Stimulated activated CD8-positive, alpha-beta memory T cell treated with anti-CD3 and anti-CD28 coated beads, Interleukin-12 subunit alpha, Interleukin-12 subunit beta, amount 100 ng/mL, for 4 hours (primary cell): Measurements from ENCODE around the gene PARVG.

ENCODE experiments used
- DNase-seq: peaks from one replicate; pipeline ENCODE4 v3.0.0-alpha.2; 2020; ENCODE audit warnings: low read depth

PARVG gene

DNA sequence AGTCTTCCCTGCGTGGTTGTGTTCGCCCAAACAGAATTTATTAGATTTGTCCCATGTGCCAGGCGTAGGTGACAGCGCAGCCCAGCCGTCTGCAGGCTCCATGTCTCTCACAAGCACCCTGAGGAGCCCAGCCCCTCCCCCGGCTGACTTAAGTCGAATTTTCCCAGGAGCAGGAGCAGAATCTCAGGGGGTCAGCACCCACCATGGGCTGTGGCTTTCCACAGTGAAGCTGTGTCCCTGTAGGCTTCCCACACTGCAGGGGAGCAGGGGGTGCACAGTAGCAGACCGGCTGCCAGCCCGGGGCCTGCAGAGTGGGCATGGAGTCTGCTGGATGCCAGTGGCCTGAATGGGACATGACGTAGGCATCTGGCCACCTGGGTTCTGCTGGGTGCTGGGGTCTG lies 16.0 kb downstream of the PARVG start:
- DNase-seq, result no peak

DNA sequence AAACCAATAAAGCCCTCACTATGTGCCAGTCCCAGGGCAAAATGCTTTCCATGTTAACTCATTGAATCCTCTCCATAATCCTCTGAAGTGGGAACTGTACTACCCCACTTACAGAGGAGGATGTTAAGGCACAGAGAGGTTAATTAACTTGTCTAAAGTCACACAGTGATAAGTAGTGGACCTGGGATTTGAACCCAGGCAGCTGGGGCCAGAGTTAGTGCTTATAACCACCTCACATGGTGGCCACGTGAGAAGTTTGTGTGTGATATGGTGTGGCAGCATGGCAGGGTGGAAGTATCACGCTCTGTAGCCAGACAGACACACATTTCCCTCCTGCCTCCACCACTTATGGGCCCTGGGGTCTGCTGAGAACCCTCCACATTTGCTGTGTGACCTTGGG lies 16.5 kb downstream of the PARVG start:
- no peak for DNase-seq

DNA sequence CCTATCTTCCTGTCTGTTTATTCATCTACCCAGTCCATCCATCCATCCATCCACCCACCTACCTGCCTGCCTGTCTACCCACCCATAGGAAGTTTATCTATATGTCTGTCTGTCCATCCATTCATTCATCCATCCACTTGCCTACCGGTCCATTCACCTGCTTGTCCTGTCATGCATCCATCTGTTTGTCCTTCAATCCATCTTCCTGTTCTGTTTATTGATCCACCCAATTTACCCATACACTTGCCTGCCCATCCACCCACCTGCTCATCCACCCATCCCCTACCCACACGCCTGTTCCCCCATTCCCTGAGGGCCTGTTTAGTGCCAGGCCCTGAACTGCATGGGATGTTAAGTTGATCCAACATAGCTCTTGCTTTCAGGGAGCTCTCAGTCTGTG lies 18.4 kb downstream of the PARVG start:
- no peak for DNase-seq

GRCh38 chr22:44199866-44200265 lies 19.1 kb downstream of the PARVG start:
- DNase-seq, result no peak

- DNase-seq, result no peak
These were observed 19.7 kb downstream of the PARVG start for GRCh38 chr22:44200451-44200850.

DNA sequence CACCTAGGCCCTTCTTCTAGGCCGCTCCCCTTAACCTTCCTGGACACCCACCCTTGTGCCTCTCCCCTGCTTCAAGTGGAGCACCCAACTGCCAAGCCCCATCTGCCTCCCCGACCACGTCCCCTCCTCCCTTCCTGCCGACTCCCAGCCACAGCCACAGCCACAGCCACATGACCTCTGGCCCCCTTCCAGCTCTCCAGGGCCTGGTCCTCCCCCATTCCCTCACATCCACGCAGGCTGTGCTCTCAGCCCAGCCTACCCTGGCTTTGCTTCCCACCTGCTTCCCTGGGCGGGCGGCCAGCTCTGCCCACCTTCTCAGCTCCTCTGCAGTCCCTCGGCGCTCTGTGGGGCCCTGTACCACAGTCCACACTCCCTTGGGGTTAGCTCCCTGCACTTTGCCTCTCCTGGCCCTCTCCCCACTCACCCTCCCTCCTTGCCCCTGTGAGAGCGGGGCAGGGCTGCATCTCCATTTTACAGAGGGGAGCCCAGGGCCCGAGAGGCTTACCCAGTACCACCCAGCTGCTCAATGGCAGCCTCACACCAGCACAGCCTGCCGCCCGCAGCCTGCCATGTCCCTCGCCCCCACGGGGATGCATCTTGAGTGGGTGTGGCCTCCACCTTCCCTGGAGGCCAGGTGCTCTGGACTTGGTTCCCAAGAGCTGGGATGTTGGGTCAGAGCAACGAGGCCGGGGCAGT lies 20.3 kb downstream of the PARVG start:
- no peak for DNase-seq

GRCh38 chr22:44201665-44202064 lies 20.9 kb downstream of the PARVG start:
- no peak for DNase-seq

DNA sequence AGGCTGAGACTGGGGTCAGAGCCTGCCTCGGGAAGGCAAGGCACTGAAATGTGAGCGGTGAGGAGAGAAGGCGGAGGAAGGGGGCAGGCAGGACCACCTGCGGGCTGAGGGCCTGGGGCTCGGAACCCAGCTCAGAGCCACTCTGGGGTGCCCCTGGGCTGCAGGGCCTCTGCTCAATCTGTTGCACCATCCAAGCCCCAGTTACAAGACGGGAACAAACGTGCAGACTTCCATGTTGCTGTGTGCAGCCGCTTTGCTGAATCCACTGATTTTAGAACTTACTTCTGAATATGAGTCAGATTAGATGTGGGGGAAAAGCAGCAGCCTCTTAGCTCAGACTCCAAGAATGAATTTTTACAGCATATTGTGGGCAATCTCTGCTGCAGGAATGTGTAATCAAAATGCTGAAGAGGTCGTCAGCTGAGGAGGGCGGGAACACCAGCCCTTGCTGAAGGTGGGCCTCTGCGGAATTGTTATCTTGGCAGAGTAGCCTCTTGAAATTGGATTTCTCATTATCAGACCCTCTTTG lies 21.6 kb downstream of the PARVG start:
- DNase-seq, result no peak

DNA sequence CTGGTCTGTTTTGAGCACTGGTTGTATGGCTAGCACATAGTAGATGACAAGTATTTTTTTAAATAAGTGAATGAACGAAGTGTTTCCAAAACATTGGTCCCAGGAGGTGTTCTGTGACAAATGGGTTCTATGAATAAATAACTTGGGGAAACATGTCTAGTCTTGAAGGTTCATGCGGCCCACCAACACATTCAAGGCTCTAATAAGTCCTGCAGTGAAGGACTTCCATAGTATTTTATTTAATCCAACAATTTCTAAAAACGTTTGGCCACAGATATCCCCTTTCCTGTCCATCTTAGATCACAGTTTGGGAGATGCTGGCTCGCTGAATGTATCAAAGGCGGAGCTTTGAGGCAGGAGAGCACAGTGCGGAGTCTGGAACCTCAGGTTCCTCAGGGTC lies 22.5 kb downstream of the PARVG start:
- DNase-seq, result no peak

- DNase-seq, result no peak
These were observed 24.2 kb downstream of the PARVG start for GRCh38 chr22:44204739-44205515.

GRCh38 chr22:44205516-44206329 lies 25.0 kb downstream of the PARVG start:
- DNase-seq, result no peak

- DNase-seq, result no peak
These were observed 25.6 kb downstream of the PARVG start for GRCh38 chr22:44206330-44206645.

GRCh38 chr22:44206696-44207095 lies 26.0 kb downstream of the PARVG start:
- DNase-seq, result no peak

- no peak for DNase-seq
These were observed 26.7 kb downstream of the PARVG start for GRCh38 chr22:44207173-44207980.

GRCh38 chr22:44207981-44208317 lies 27.2 kb downstream of the PARVG start:
- DNase-seq, result no peak

DNA sequence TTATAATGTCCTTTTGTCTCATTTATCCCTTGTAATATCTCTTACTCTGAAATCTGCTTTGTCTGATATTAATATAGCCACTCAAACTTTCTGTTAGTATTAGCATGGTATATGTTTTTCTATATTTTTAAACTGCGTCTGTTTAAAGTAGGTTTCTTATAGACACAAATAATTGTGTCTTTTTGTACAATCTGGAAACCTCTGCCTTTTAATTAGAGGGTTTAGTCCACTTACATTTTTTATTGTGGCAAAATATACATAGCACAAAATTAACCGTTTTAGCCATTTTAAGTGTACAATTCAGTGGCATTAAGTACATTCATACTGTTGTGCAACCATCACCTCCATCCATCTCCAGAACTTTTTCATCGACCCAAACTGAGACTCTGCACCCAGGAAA lies 28.6 kb downstream of the PARVG start:
- no peak for DNase-seq

DNA sequence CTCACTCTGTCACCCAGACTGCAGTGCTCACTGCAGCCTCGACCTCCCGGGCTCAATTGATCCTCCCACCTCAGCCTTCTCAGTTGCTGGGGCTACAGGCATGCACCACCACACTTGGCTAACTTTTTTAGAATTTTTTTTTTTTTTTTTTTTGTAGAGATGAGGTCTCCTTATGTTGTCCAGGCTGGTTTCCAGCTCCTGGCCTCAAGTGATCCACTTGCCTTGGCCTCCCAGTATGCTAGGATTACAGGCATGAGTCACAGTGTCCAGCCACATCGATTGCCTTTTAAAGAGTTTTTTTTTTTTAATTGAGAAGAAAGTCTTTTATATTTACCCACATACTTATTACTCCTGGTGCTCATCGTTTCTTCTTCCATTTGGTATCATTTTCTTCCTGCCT lies 30.0 kb downstream of the PARVG start:
- DNase-seq, result no peak

GRCh38 chr22:44211256-44211945 lies 30.7 kb downstream of the PARVG start:
- DNase-seq, result no peak

DNA sequence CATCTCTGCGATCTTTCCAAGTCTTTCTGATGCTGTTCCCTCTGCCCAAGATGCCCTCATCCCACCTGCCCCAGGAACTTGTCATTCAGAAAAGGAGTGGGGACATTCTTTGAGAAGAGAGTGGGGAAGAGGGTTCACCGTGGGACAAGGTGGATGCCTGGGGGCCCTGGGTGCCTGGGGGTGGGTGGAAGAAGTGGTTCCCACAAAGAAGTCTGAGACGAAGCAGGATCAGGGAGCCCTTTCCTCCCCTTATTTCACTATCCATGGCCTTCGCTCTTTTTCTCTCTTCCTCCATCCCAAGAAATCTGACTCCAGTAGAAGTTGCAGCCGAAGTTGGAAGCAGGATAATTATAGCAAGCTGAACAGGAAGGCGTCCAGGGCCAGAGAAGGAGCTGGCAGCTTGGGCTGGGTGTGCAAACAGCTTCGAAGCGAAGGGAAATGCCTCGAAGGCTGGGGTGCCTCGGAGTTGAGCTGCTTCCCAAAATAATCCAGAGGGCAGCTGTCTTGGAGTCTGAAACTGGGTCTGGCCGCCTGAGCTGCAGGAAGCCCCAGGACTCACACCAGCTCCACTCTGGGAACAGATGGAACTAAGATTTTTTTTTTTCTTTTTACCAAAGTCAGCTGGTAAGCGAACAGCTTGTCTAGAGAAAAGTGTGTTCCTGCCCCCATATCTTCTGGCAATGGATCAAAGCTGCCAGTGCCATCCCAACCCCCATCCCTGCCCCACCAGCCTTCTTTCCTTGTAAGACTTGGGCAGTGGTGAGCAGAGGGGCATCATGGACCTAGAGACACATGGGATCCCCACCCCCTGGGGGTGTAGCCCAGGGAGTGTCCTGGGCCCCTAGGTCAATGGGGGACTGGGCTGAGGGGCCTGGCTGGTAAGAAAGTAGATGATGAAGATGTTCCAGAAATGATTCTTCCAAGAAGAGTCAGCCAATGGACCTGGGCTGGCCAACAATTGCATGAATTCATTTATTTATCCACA lies 31.5 kb downstream of the PARVG start:
- DNase-seq, result no peak

DNA sequence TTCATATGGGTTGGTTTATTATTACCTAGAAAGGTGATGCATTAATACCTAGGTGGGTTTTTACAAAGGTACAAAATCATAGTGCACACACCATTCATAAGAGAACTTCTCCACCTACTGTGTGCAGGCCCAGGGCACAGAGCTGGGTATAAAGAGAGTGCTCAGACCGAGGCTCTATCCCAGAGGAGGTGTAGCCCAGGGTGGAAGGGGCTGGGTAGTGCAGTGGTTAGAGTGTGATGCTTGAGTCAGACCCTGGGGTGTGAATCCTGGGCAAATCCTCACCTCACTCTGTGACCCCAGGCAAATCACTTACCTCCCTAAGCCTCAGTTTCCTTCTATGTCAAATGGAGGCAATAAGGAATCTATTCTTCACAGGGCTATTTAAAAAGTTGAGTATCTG lies 32.2 kb downstream of the PARVG start:
- DNase-seq, result no peak
